Keratinocyte (primary cell): Measurements from ENCODE around the gene SNX30. TPM values are rescaled to one million over a fixed set of nuclear protein-coding genes. Genes with fewer than 3 reads are reported as not detected.
"Not testable (repeated sequence)": the region's sequence is repeated elsewhere in the genome, so short reads cannot be mapped to it uniquely, and the experiment has no call there.

ENCODE experiments used
- DNase-seq: peaks from one replicate; pipeline ENCODE4 v3.0.0-alpha.2; 2011; ENCODE audit warnings: low read depth, missing footprints, low spot score
- FAIRE-seq: peaks from 2 replicates; lab custom pipeline; 2011; peaks lifted over from hg19 to GRCh38; lab: Jason Lieb, UNC
- H2AFZ ChIP-seq: 2 replicates; pipeline ENCODE4 v1.6.0; 2012; ENCODE audit warnings: low read length, control low read depth, inconsistent platforms; ENCODE audit not compliant: control insufficient read depth
- H3K27ac ChIP-seq: 2 replicates; pipeline ENCODE4 v1.5.1; 2011; ENCODE audit warnings: low read length; ENCODE audit not compliant: control insufficient read depth, insufficient read depth
- H3K27me3 ChIP-seq: 3 replicates; pipeline ENCODE4 v1.6.0; 2011; ENCODE audit warnings: low read length; ENCODE audit not compliant: control insufficient read depth, insufficient read depth; ENCODE audit errors: extremely low read depth
- H3K36me3 ChIP-seq, 2 experiments: 2 replicates in 1 of 2; 3 replicates in 1 of 2; pipeline ENCODE4 v1.5.1; 2011; ENCODE audit warnings: low read length in 2 of 2, mild to moderate bottlenecking in 1 of 2; ENCODE audit not compliant: control insufficient read depth in 2 of 2, insufficient read depth in 2 of 2; ENCODE audit errors: extremely low read depth in 1 of 2
- H3K4me1 ChIP-seq: 3 replicates; pipeline ENCODE4 v1.5.1; 2011; ENCODE audit warnings: low read length; ENCODE audit not compliant: control insufficient read depth, insufficient read depth; ENCODE audit errors: extremely low read depth
- H3K4me2 ChIP-seq: 3 replicates; pipeline ENCODE4 v1.6.0; 2011; ENCODE audit warnings: low read depth, low read length; ENCODE audit not compliant: control insufficient read depth, insufficient read depth; ENCODE audit errors: extremely low read depth
- H3K4me3 ChIP-seq, 3 experiments: fragments of 200-600 bp in 1 of 3; sonication (generic) in 1 of 3; 2 replicates in 2 of 3; 3 replicates in 1 of 3; pipeline ENCODE4 v1.5.1; 2011 to 2016; ENCODE audit warnings: low read length in 3 of 3, mild to moderate bottlenecking in 3 of 3, control low read depth in 2 of 3, inconsistent platforms in 1 of 3, low read depth in 1 of 3, mixed read lengths in 1 of 3, mixed run types in 1 of 3, moderate library complexity in 1 of 3; ENCODE audit not compliant: control insufficient read depth in 2 of 3, insufficient read depth in 2 of 3; ENCODE audit errors: extremely low read depth in 1 of 3
- H3K79me2 ChIP-seq: 2 replicates; pipeline ENCODE4 v1.6.0; 2012; ENCODE audit warnings: low read length; ENCODE audit not compliant: control insufficient read depth, insufficient read depth
- H3K9ac ChIP-seq: 3 replicates; pipeline ENCODE4 v1.6.0; 2011; ENCODE audit warnings: low read length; ENCODE audit not compliant: control insufficient read depth, insufficient read depth; ENCODE audit errors: extremely low read depth
- H3K9me1 ChIP-seq: 3 replicates; pipeline ENCODE4 v1.6.0; 2011; ENCODE audit warnings: low read length; ENCODE audit not compliant: control insufficient read depth, insufficient read depth; ENCODE audit errors: extremely low read depth
- H3K9me3 ChIP-seq: 2 replicates; pipeline ENCODE4 v1.5.1; 2012; ENCODE audit warnings: low read depth, low read length; ENCODE audit not compliant: control insufficient read depth
- H4K20me1 ChIP-seq: 3 replicates; pipeline ENCODE4 v1.6.0; 2011; ENCODE audit warnings: low read length; ENCODE audit not compliant: control insufficient read depth, insufficient read depth; ENCODE audit errors: extremely low read depth
- EZH2 ChIP-seq: IDR thresholded peaks from one replicate; pipeline ENCODE4 v1.6.1; 2012; ENCODE audit warnings: inconsistent platforms, mild to moderate bottlenecking, low read length, moderate library complexity
- dilution Hi-C: fragments of 300-500 bp; cut with MboI; formaldehyde crosslinking; loops from one replicate; pipeline ENCODE4 v1.7.0; 2020; ENCODE audit warnings: low sequenced_read_pairs; ENCODE audit not compliant: extremely low pct_ligation_motif_present
- polyA plus RNA-seq, 5 experiments: library from polyadenylated mRNA; depleted of rRNA in 3 of 5; stranded (reverse) in 3 of 5; stranded (forward) in 1 of 5; unstranded in 1 of 5; fragments of >200 nt; gene quantifications; 1 replicate in 1 of 5; 2 replicates in 3 of 5; 3 replicates in 1 of 5; pipeline versions ENCODE4 v1.2.1 to v1.2.3, GENCODE V29; 2011 to 2012; ENCODE audit warnings: missing spikeins in 2 of 5, low read depth in 1 of 5, low replicate concordance in 1 of 5
- TF ChIP-seq, protein P1 (sequence below), 3 experiments: IDR thresholded peaks in 1 of 3; conservative IDR thresholded peaks in 1 of 3; optimal IDR thresholded peaks in 1 of 3; 2 replicates in 2 of 3; 3 replicates in 1 of 3; pipeline versions ENCODE3 to v1.5.1; 2011; ENCODE audit warnings: low read length in 3 of 3, mild to moderate bottlenecking in 3 of 3, moderate library complexity in 2 of 3, control low read depth in 1 of 3, inconsistent platforms in 1 of 3; ENCODE audit not compliant: insufficient read depth in 2 of 3; ENCODE audit errors: extremely low read depth in 1 of 3

Gene SNX30
- polyA plus RNA-seq, 1 donor (not counting 4 experiments of a cell fraction or from before 2014, with no cell fraction given), result 9.0 TPM

DNA sequence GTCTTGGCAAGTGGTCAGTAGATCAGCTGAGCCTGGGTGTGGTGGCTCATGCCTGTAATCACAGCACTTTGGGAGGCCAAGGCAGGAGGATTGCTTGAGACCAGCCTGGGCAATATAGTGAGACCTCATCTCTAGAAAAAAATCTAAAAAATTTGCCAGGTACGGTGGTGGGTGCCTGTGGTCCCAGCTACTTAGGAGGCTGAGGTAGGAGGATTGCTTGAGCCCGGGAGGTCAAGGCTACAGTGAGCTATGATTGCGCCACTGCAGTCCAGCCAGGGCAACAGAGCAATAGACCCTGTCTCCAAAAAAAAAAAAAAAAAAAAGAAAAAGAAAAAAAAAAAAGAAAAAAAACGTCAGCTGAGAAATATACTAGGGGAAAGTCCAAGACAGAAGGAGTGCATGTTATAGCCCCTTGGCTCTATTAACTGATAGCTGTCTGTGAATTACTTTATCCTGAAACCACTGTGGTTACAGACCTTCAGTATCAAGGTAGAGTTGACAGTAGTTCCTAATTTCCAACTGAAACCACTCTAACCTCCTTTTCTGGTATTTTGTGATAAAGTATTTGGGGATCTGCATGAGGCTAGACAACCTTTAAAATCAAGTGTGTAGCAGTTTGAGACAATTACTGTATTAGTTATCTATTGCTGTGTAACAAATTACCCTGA lies 30.3 kb upstream of the SNX30 start:
- no peak overlapping the region for H2AFZ ChIP-seq
- TF ChIP-seq, protein P1, sequence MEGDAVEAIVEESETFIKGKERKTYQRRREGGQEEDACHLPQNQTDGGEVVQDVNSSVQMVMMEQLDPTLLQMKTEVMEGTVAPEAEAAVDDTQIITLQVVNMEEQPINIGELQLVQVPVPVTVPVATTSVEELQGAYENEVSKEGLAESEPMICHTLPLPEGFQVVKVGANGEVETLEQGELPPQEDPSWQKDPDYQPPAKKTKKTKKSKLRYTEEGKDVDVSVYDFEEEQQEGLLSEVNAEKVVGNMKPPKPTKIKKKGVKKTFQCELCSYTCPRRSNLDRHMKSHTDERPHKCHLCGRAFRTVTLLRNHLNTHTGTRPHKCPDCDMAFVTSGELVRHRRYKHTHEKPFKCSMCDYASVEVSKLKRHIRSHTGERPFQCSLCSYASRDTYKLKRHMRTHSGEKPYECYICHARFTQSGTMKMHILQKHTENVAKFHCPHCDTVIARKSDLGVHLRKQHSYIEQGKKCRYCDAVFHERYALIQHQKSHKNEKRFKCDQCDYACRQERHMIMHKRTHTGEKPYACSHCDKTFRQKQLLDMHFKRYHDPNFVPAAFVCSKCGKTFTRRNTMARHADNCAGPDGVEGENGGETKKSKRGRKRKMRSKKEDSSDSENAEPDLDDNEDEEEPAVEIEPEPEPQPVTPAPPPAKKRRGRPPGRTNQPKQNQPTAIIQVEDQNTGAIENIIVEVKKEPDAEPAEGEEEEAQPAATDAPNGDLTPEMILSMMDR (optimal IDR thresholded peaks at IDR 0.05 in 1 of 3, IDR thresholded peaks at IDR 0.05 in 1 of 3, conservative IDR thresholded peaks at IDR 0.05 in 1 of 3; ENCODE audit: extremely low read depth in 1 of 3, insufficient read depth in 2 of 3, low read length in 3 of 3), result no peak
- TF ChIP-seq EZH2, result no peak
- dilution Hi-C loops, result no loop called here

DNA sequence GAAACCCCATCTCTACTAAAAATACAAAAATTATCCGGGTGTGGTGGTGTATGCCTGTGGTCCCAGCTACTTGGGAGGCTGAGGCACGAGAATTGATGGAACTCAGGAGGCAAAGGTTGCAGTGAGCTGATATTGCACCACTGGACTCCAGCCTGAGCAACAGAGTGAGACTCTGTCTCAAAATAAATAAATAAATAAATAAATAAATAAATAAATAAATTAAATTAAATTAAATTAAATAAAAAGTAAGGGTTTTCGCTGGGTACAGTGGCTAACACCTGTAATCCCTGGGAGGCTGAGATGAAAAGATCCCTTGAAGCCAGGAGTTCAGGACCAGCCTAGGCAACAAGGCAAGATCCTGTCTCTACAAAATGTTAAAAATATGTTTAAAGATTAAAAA lies 27.8 kb upstream of the SNX30 start:
- H3K4me2 ChIP-seq, H3K27me3 ChIP-seq, H3K9me3 ChIP-seq, H3K79me2 ChIP-seq, H3K9me1 ChIP-seq, H3K4me3 ChIP-seq, H3K36me3 ChIP-seq, dilution Hi-C loops, H3K27ac ChIP-seq, FAIRE-seq, H2AFZ ChIP-seq, DNase-seq, H3K4me1 ChIP-seq, H4K20me1 ChIP-seq, H3K9ac ChIP-seq: not testable (repeated sequence)

More for the DNA sequence above, 30.3 kb upstream of the SNX30 start:
- no peaks in the 10 kb centered on the region for H4K20me1 ChIP-seq
- H3K4me3 ChIP-seq, result no peak overlapping the region
- peaks cover 4% of the 10 kb centered on the region for H3K4me1 ChIP-seq
- H3K79me2 ChIP-seq, result peaks cover 7% of the 10 kb centered on the region
- no peaks in the 10 kb centered on the region for H3K36me3 ChIP-seq
- no peak overlapping the region for H3K9ac ChIP-seq
- H3K27me3 ChIP-seq, result no peaks in the 10 kb centered on the region
- no peaks in the 10 kb centered on the region for H3K9me3 ChIP-seq
- no peak for DNase-seq
- H3K4me2 ChIP-seq, result no peak overlapping the region
- no peaks in the 10 kb centered on the region for H3K9me1 ChIP-seq
- FAIRE-seq, result no peak
- no peak overlapping the region for H3K27ac ChIP-seq

DNA sequence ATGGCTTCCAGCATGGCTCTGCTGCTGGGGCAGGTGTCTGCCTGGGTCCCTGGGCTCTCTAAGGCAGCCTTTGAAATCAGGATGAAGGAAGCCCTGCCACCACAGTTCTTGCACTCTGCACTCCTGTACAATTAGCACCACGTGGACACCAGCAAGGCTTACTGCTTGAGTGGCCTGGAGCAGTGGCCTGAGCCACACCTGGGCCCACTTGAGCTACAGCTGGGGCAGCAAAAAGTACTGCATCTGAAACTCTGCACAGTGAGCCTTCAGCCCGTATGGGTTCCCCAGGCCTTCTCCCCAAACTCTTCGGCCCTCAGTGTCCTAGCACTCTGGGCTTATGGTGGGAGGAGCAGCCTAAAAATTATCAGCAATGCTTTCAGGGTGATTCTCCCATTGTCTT lies 24.6 kb upstream of the SNX30 start:
- FAIRE-seq (no peak), DNase-seq (no peak)
- no peaks in the 10 kb centered on the region for H3K9me3 ChIP-seq
- H3K79me2 ChIP-seq, result no peaks in the 10 kb centered on the region
- TF ChIP-seq, protein P1 (optimal IDR thresholded peaks at IDR 0.05 in 1 of 3, IDR thresholded peaks at IDR 0.05 in 1 of 3, conservative IDR thresholded peaks at IDR 0.05 in 1 of 3; ENCODE audit: extremely low read depth in 1 of 3, insufficient read depth in 2 of 3, low read length in 3 of 3), result no peak
- TF ChIP-seq EZH2, result no peak
- H3K9me1 ChIP-seq, result no peaks in the 10 kb centered on the region
- dilution Hi-C loops, result no loop called here
- H3K27me3 ChIP-seq, result no peaks in the 10 kb centered on the region
- no peaks in the 10 kb centered on the region for H4K20me1 ChIP-seq
- no peak overlapping the region for H3K9ac ChIP-seq
- H3K4me1 ChIP-seq, result peaks cover 3% of the 10 kb centered on the region
- no peak overlapping the region for H3K4me2 ChIP-seq
- H3K27ac ChIP-seq, result no peak overlapping the region
- H2AFZ ChIP-seq, result no peak overlapping the region
- H3K36me3 ChIP-seq, result no peaks in the 10 kb centered on the region
- no peak overlapping the region for H3K4me3 ChIP-seq
